IMR-90 (cell line): Measurements from ENCODE around the gene RAF1. TPM values are rescaled to one million over a fixed set of nuclear protein-coding genes. Genes with fewer than 3 reads are reported as not detected.

Source experiments
- ATAC-seq: fragments of 200-7000 bp; cut with Tn5 transposase; 2 replicates; pipeline ENCODE4 v1.9.1; 2020; ENCODE audit warnings: low read depth, mild to moderate bottlenecking, moderate library complexity
- BruUV-seq: library from RNA; stranded (reverse); fragments of 400-500 nt; replicated peaks from 2 replicates; lab custom pipeline; 2021; lab: Mats Ljungman, UMichigan
- CTCF ChIA-PET: fragments of 300-600 bp; formaldehyde crosslinking; extraction: SDS; loops from one replicate; lab custom pipeline; 2021; ENCODE audit warnings: antibody characterized with exemption; lab: Yijun Ruan, JAX
- POLR2A ChIA-PET: fragments of 300-600 bp; sonication (Branson Sonifier 250); formaldehyde crosslinking; loops from one replicate; lab custom pipeline; 2022; ENCODE audit warnings: antibody characterized with exemption; ENCODE audit not compliant: unreplicated experiment; lab: Charles Lee
- DNase-seq: peaks from one replicate; pipeline ENCODE4 v3.0.0; 2013
- H2AFZ ChIP-seq: replicated peaks from 2 replicates; pipeline ENCODE3; 2013; ENCODE audit warnings: low read length, mild to moderate bottlenecking; ENCODE audit not compliant: poor library complexity
- H2AK5ac ChIP-seq: 2 replicates; pipeline ENCODE4 v1.6.1; 2013; ENCODE audit warnings: low read depth, low read length, inconsistent platforms
- H2AK9ac ChIP-seq: replicated peaks from 2 replicates; pipeline ENCODE3; 2013; ENCODE audit warnings: mild to moderate bottlenecking, low read depth, low read length, moderate library complexity; ENCODE audit not compliant: poor library complexity
- H2BK120ac ChIP-seq: 2 replicates; pipeline ENCODE4 v1.6.1; 2013; ENCODE audit warnings: low read depth, low read length, inconsistent platforms
- H2BK15ac ChIP-seq: 3 replicates; pipeline ENCODE4 v1.6.1; 2013; ENCODE audit warnings: low read depth, low read length, inconsistent platforms
- H2BK20ac ChIP-seq: 2 replicates; pipeline ENCODE4 v1.6.1; 2013; ENCODE audit warnings: low read depth, mild to moderate bottlenecking, inconsistent platforms, low read length, moderate library complexity
- H2BK5ac ChIP-seq: 2 replicates; pipeline ENCODE4 v1.6.1; 2013; ENCODE audit warnings: mild to moderate bottlenecking, low read depth, low read length, inconsistent platforms; ENCODE audit not compliant: poor library complexity, severe bottlenecking
- H3K14ac ChIP-seq: replicated peaks from 2 replicates; pipeline ENCODE4 v1.6.1; 2013; ENCODE audit warnings: low read depth, low read length, inconsistent platforms
- H3K18ac ChIP-seq: 2 replicates; pipeline ENCODE4 v1.6.1; 2013; ENCODE audit warnings: low read depth, low read length, control low read depth
- H3K23ac ChIP-seq: 2 replicates; pipeline ENCODE4 v1.6.1; 2013; ENCODE audit warnings: low read depth, low read length, inconsistent platforms
- H3K27ac ChIP-seq: 2 replicates; pipeline ENCODE4 v1.5.1; 2013; ENCODE audit warnings: mild to moderate bottlenecking, control low read depth, low read length; ENCODE audit not compliant: insufficient read depth
- H3K27me3 ChIP-seq: 2 replicates; pipeline ENCODE4 v1.6.1; 2013; ENCODE audit warnings: low read length; ENCODE audit not compliant: control insufficient read depth, insufficient read depth
- H3K36me3 ChIP-seq: 2 replicates; pipeline ENCODE4 v1.6.1; 2013; ENCODE audit warnings: low read length, mixed read lengths; ENCODE audit not compliant: control insufficient read depth, insufficient read depth
- H3K4ac ChIP-seq: 2 replicates; pipeline ENCODE4 v1.6.1; 2013; ENCODE audit warnings: low read depth, low read length, inconsistent platforms
- H3K4me1 ChIP-seq: 2 replicates; pipeline ENCODE4 v1.6.1; 2013; ENCODE audit warnings: low read length, mixed read lengths; ENCODE audit not compliant: control insufficient read depth, insufficient read depth
- H3K4me2 ChIP-seq: 2 replicates; pipeline ENCODE4 v1.6.1; 2013; ENCODE audit warnings: low read depth, mild to moderate bottlenecking, control low read depth, low read length, moderate library complexity
- H3K4me3 ChIP-seq: 2 replicates; pipeline ENCODE4 v1.5.1; 2013; ENCODE audit warnings: low read depth, mild to moderate bottlenecking, control low read depth, low read length, moderate library complexity; ENCODE audit not compliant: insufficient read depth
- H3K56ac ChIP-seq: 2 replicates; pipeline ENCODE4 v1.6.1; 2013; ENCODE audit warnings: low read length, inconsistent platforms; ENCODE audit not compliant: insufficient read depth; ENCODE audit errors: extremely low read depth
- H3K79me1 ChIP-seq, 2 experiments: 2 replicates each; pipeline ENCODE4 v1.6.1; 2013; ENCODE audit warnings: low read length in 2 of 2, inconsistent platforms in 1 of 2, low read depth in 1 of 2
- H3K9ac ChIP-seq: 2 replicates; pipeline ENCODE4 v1.6.1; 2013; ENCODE audit warnings: low read depth, low read length, control low read depth
- H3K9me1 ChIP-seq: 2 replicates; pipeline ENCODE4 v1.6.1; 2013; ENCODE audit warnings: low read length, inconsistent platforms; ENCODE audit not compliant: insufficient read depth
- H3K9me3 ChIP-seq: 2 replicates; pipeline ENCODE4 v1.6.1; 2013; ENCODE audit warnings: low read length; ENCODE audit not compliant: control insufficient read depth, insufficient read depth
- H4K20me1 ChIP-seq: 2 replicates; pipeline ENCODE4 v1.6.1; 2013; ENCODE audit warnings: low read length, inconsistent platforms; ENCODE audit not compliant: insufficient read depth
- H4K5ac ChIP-seq: 2 replicates; pipeline ENCODE4 v1.6.1; 2013; ENCODE audit warnings: mild to moderate bottlenecking, low read depth, low read length, control low read depth
- H4K8ac ChIP-seq, 2 experiments: 2 replicates each; pipeline ENCODE4 v1.6.1; 2013; ENCODE audit warnings: low read depth in 2 of 2, low read length in 2 of 2, control low read depth in 1 of 2, inconsistent platforms in 1 of 2
- H4K91ac ChIP-seq: 2 replicates; pipeline ENCODE4 v1.6.1; 2013; ENCODE audit warnings: low read depth, low read length, inconsistent platforms; ENCODE audit not compliant: insufficient read depth
- CEBPB ChIP-seq: IDR thresholded peaks from 2 replicates; pipeline ENCODE4 v1.6.1; 2012; ENCODE audit warnings: low read depth, low read length, improper control_type of control experiment
- ELK1 ChIP-seq: fragments of 150-350 bp; IDR thresholded peaks from 2 replicates; pipeline ENCODE4 v1.6.1; 2016; ENCODE audit warnings: low read depth, mild to moderate bottlenecking, low read length, moderate library complexity, borderline replicate concordance
- MAFK ChIP-seq: IDR thresholded peaks from 2 replicates; pipeline ENCODE4 v1.6.1; 2012; ENCODE audit warnings: low read depth, low read length, improper control_type of control experiment
- MXI1 ChIP-seq: IDR thresholded peaks from 2 replicates; pipeline ENCODE4 v1.6.1; 2012; ENCODE audit warnings: low read depth, mild to moderate bottlenecking, low read length, moderate library complexity, borderline replicate concordance
- POLR2A ChIP-seq: IDR thresholded peaks from 2 replicates; pipeline ENCODE4 v1.6.1; 2012; ENCODE audit warnings: mild to moderate bottlenecking, low read depth, low read length
- WGBS, 2 experiments: methylation state at CpG; one replicate each; pipeline versions ENCODE4 v1.1.5 to v1.1.7; 2013; ENCODE audit warnings: missing lambda C conversion rate in 2 of 2; ENCODE audit not compliant: insufficient read length in 1 of 2; ENCODE audit errors: extremely low coverage in 2 of 2; 5-methylcytosine and 5-hydroxymethylcytosine counted together
- dilution Hi-C: fragments of 300-500 bp; cut with HindIII; formaldehyde crosslinking; loops from one replicate; pipeline ENCODE4 v1.14.3; 2018; ENCODE audit warnings: low sequenced_read_pairs; ENCODE audit not compliant: unreplicated experiment
- in situ Hi-C: fragments of 300-500 bp; cut with MboI; formaldehyde crosslinking; loops from 3 replicates; pipeline ENCODE4 v1.14.3; 2019; ENCODE audit warnings: low sequenced_read_pairs, inconsistent platforms, mixed read lengths
- intact Hi-C: fragments of 100-400 bp; cut with micrococcal nuclease; formaldehyde crosslinking; loops from 2 replicates; pipeline ENCODE4 v1.10.0; 2022
- polyA plus RNA-seq, 3 experiments: library from polyadenylated mRNA; depleted of rRNA; stranded (reverse); fragments of >200 nt; gene quantifications; 2 replicates each; pipeline ENCODE4 v1.2.3, GENCODE V29; 2012; ENCODE audit warnings: low replicate concordance in 1 of 3
- total RNA-seq: library from RNA; depleted of rRNA; stranded (reverse); fragments of >200 nt; gene quantifications from 2 replicates; pipeline ENCODE4 v1.2.3, GENCODE V29; 2012

Gene RAF1
- total and polyA plus RNA-seq, 2 of the 4 experiments (the other 2 are of a cell fraction) = 115 to 151 TPM

DNA sequence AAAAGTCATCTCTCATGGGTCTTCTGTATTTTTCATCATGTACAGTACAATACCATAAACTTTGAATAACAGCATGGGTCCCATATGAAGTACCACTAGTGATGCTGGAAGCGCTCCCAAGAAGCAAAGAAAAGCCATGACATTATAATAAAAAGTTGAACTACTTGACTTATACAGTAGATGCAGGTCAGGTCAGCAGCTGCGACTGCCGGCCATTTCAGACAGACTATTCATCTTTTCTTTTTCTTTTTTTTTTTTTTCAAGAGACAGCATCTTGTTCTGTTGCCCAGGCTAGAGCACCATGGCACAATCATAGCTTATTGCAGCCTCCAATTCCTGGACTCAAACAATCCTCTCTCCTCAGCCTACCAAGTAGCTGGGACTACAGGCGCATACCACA, 10.2 kb downstream of the RAF1 start:
- Histone ChIP-seq H3K9ac (no peak overlapping the region), H2BK20ac (no peak overlapping the region), H3K56ac (no peak overlapping the region), H3K4me1 (peaks cover 7% of the 10 kb centered on the region), H4K8ac (no peak overlapping the region), H3K4ac (0 out of 2 replicates have a peak overlapping the region, but pooled peaks have one; percentile 29), H2BK120ac (no peak overlapping the region), H3K4me2 (no peak overlapping the region), H2BK5ac (no peak overlapping the region), H3K9me1 (peaks cover 20% of the 10 kb centered on the region), H3K14ac (0 out of 2 replicates have a peak overlapping the region, but pooled peaks have one; percentile 8), H3K27ac (no peak overlapping the region), H3K4me3 (no peak overlapping the region), H2AFZ (no peak overlapping the region), H3K36me3 (no peaks in the 10 kb centered on the region), H3K9me3 (no peaks in the 10 kb centered on the region), H2AK5ac (0 out of 2 replicates have a peak overlapping the region, but pooled peaks have one; percentile 18), H3K79me1 (peaks cover 0 to 41% of the 10 kb centered on the region in 2 experiments; a peak in 3 of 4 replicates), H2AK9ac (no peak overlapping the region), H2BK15ac (no peak overlapping the region; the same call in 2 of the 3 replicates), H3K27me3 (no peaks in the 10 kb centered on the region), H3K23ac (peak overlapping the region; percentile 57; the same call in 1 of the 2 replicates), H4K20me1 (peaks cover 91% of the 10 kb centered on the region), H3K18ac (no peak overlapping the region), H4K91ac (no peak overlapping the region), H4K5ac (no peak overlapping the region)
- DNase-seq = no peak
- intact Hi-C loops (no loop called here), in situ Hi-C loops (no loop called here), dilution Hi-C loops (no loop called here)
- BruUV-seq = no TSS peak
- ChIA-PET CTCF (interaction anchor here (0.6 kb wide), 2 partner anchors 9 to 17 kb away, joined by 3 to 4 read pairs; no protein-coding TSS in a partner anchor), POLR2A (interaction anchor here (0.7 kb wide), 1 partner anchor 8 kb away, joined by 3 read pairs; no protein-coding TSS in a partner anchor)
- TF ChIP-seq POLR2A (no peak), ELK1 (no peak), CEBPB (no peak), MXI1 (no peak), MAFK (no peak)
- no CpG with 5 or more reads among the region's 4 CpGs for WGBS, 2 experiments
- ATAC-seq = no peak
